BLaER1 treated with 17β-estradiol and CSF1 and Interleukin-3, amounts not matched to agents 10 nM and 100 nM (cell line): ENCODE results near the gene HEPHL1.

Source experiments
- H3K27ac ChIP-seq, 11 experiments: shearing (Covaris generic); formaldehyde crosslinking; 2 replicates each; pipeline ENCODE4 v1.8.1; 2022
- H3K27me3 ChIP-seq, 11 experiments: shearing (Covaris generic); formaldehyde crosslinking; 2 replicates each; pipeline ENCODE4 v1.8.1; 2022
- H3K36me3 ChIP-seq, 11 experiments: shearing (Covaris generic); formaldehyde crosslinking; 2 replicates each; pipeline ENCODE4 v1.8.1; 2022
- H3K4me1 ChIP-seq, 10 experiments: shearing (Covaris generic); formaldehyde crosslinking; 2 replicates each; pipeline ENCODE4 v1.8.1; 2022
- H3K4me2 ChIP-seq, 11 experiments: shearing (Covaris generic); formaldehyde crosslinking; 2 replicates each; pipeline ENCODE4 v1.8.1; 2022
- H3K4me3 ChIP-seq, 10 experiments: shearing (Covaris generic); formaldehyde crosslinking; 2 replicates each; pipeline ENCODE4 v1.8.1; 2022
- H3K9ac ChIP-seq, 11 experiments: shearing (Covaris generic); formaldehyde crosslinking; 2 replicates each; pipeline ENCODE4 v1.8.1; 2022
- H3K9me3 ChIP-seq, 11 experiments: shearing (Covaris generic); formaldehyde crosslinking; replicated peaks in 1 of 11; 2 replicates each; pipeline ENCODE4 v1.8.1; 2022
- H4K20me1 ChIP-seq, 11 experiments: shearing (Covaris generic); formaldehyde crosslinking; 2 replicates each; pipeline ENCODE4 v1.8.1; 2022
- Cebpa-rat ChIP-seq, 11 experiments: shearing (Covaris generic); IDR thresholded peaks; 2 replicates each; pipeline ENCODE4 v1.8.1; 2022

HEPHL1 gene

GRCh38 chr11:93984936-93985335, 36.2 kb upstream of the HEPHL1 start:
- H3K4me1 ChIP-seq, result no peaks in the 10 kb centered on the region
- no peak overlapping the region for H3K4me2 ChIP-seq
- TF ChIP-seq Cebpa-rat (IDR thresholded peaks at IDR 0.05), result no peak
- H3K27me3 ChIP-seq, result no peaks in the 10 kb centered on the region
- H3K36me3 ChIP-seq, result no peaks in the 10 kb centered on the region
- H3K9ac ChIP-seq, result no peak overlapping the region
- no peaks in the 10 kb centered on the region for H4K20me1 ChIP-seq
- H3K9me3 ChIP-seq, result no peaks in the 10 kb centered on the region
- H3K4me3 ChIP-seq, result no peak overlapping the region
- no peak overlapping the region for H3K27ac ChIP-seq

GRCh38 chr11:93986716-93987115, 34.4 kb upstream of the HEPHL1 start:
- Histone ChIP-seq H3K9ac (no peak overlapping the region), H4K20me1 (no peaks in the 10 kb centered on the region), H3K4me1 (no peaks in the 10 kb centered on the region), H3K27ac (no peak overlapping the region), H3K27me3 (no peaks in the 10 kb centered on the region), H3K4me3 (no peak overlapping the region), H3K4me2 (no peak overlapping the region), H3K9me3 (peaks cover 0 to 4% (median 2%) of the 10 kb centered on the region in 11 experiments; a peak in 13 of 22 replicates), H3K36me3 (no peaks in the 10 kb centered on the region)
- TF ChIP-seq Cebpa-rat (IDR thresholded peaks at IDR 0.05), result no peak

- Histone ChIP-seq H4K20me1 (no peaks in the 10 kb centered on the region), H3K4me1 (no peaks in the 10 kb centered on the region), H3K4me2 (no peak overlapping the region), H3K27ac (no peak overlapping the region), H3K36me3 (no peaks in the 10 kb centered on the region), H3K4me3 (no peak overlapping the region), H3K27me3 (no peaks in the 10 kb centered on the region), H3K9me3 (peaks cover 15 to 22% (median 20%) of the 10 kb centered on the region in 11 experiments), H3K9ac (no peak overlapping the region)
- no peak for TF ChIP-seq Cebpa-rat (IDR thresholded peaks at IDR 0.05)
Measured at GRCh38 chr11:93988455-93988854, 32.7 kb upstream of the HEPHL1 start.

- no peaks in the 10 kb centered on the region for H4K20me1 ChIP-seq
- H3K4me1 ChIP-seq, result no peaks in the 10 kb centered on the region
- no peak overlapping the region for H3K27ac ChIP-seq
- no peak for TF ChIP-seq Cebpa-rat (IDR thresholded peaks at IDR 0.05)
- no peak overlapping the region for H3K4me3 ChIP-seq
- H3K4me2 ChIP-seq, result no peak overlapping the region
- H3K36me3 ChIP-seq, result no peaks in the 10 kb centered on the region
- no peaks in the 10 kb centered on the region for H3K27me3 ChIP-seq
- peaks cover 19 to 26% (median 24%) of the 10 kb centered on the region in 11 experiments for H3K9me3 ChIP-seq
- H3K9ac ChIP-seq, result no peak overlapping the region
Measured at GRCh38 chr11:93988912-93989311, 32.2 kb upstream of the HEPHL1 start.

- no peak for TF ChIP-seq Cebpa-rat (IDR thresholded peaks at IDR 0.05)
- Histone ChIP-seq H3K9ac (no peak overlapping the region), H3K27me3 (no peaks in the 10 kb centered on the region), H3K4me1 (no peaks in the 10 kb centered on the region), H3K4me3 (no peak overlapping the region), H3K27ac (no peak overlapping the region), H3K9me3 (peaks cover 31 to 57% (median 41%) of the 10 kb centered on the region in 11 experiments), H4K20me1 (no peaks in the 10 kb centered on the region), H3K36me3 (no peaks in the 10 kb centered on the region), H3K4me2 (no peak overlapping the region)
Measured at GRCh38 chr11:93993747-93994146, 27.4 kb upstream of the HEPHL1 start.

- Histone ChIP-seq H3K4me2 (no peak overlapping the region), H3K27ac (no peak overlapping the region), H3K4me3 (no peak overlapping the region), H3K27me3 (no peaks in the 10 kb centered on the region), H3K9ac (no peak overlapping the region), H3K36me3 (no peaks in the 10 kb centered on the region), H4K20me1 (no peaks in the 10 kb centered on the region), H3K4me1 (no peaks in the 10 kb centered on the region), H3K9me3 (peaks cover 19 to 44% (median 28%) of the 10 kb centered on the region in 11 experiments)
- TF ChIP-seq Cebpa-rat (IDR thresholded peaks at IDR 0.05), result no peak
Measured at GRCh38 chr11:93997741-93998140, 23.4 kb upstream of the HEPHL1 start.

- no peak overlapping the region for H3K27ac ChIP-seq
- H3K4me1 ChIP-seq, result no peaks in the 10 kb centered on the region
- H3K36me3 ChIP-seq, result no peaks in the 10 kb centered on the region
- no peaks in the 10 kb centered on the region for H3K27me3 ChIP-seq
- no peak for TF ChIP-seq Cebpa-rat (IDR thresholded peaks at IDR 0.05)
- H3K4me2 ChIP-seq, result no peak overlapping the region
- no peaks in the 10 kb centered on the region for H4K20me1 ChIP-seq
- H3K9me3 ChIP-seq, result peaks cover 0 to 21% (median 6%) of the 10 kb centered on the region in 11 experiments; a peak in 14 of 22 replicates
- H3K9ac ChIP-seq, result no peak overlapping the region
- H3K4me3 ChIP-seq, result no peak overlapping the region
Measured at GRCh38 chr11:94000659-94001058, 20.5 kb upstream of the HEPHL1 start.

GRCh38 chr11:94002226-94002625, 18.9 kb upstream of the HEPHL1 start:
- no peak overlapping the region for H3K9ac ChIP-seq
- no peak for TF ChIP-seq Cebpa-rat (IDR thresholded peaks at IDR 0.05)
- no peaks in the 10 kb centered on the region for H3K4me1 ChIP-seq

GRCh38 chr11:94007426-94007825, 13.7 kb upstream of the HEPHL1 start:
- TF ChIP-seq Cebpa-rat (IDR thresholded peaks at IDR 0.05), result no peak
- no peaks in the 10 kb centered on the region for H3K27me3 ChIP-seq
- no peaks in the 10 kb centered on the region for H3K9me3 ChIP-seq
- no peak overlapping the region for H3K27ac ChIP-seq
- H4K20me1 ChIP-seq, result no peaks in the 10 kb centered on the region
- no peak overlapping the region for H3K4me3 ChIP-seq
- H3K36me3 ChIP-seq, result no peaks in the 10 kb centered on the region
- H3K9ac ChIP-seq, result no peak overlapping the region
- no peaks in the 10 kb centered on the region for H3K4me1 ChIP-seq
- H3K4me2 ChIP-seq, result no peak overlapping the region

More at GRCh38 chr11:94002226-94002625, 18.9 kb upstream of the HEPHL1 start:
- no peaks in the 10 kb centered on the region for H3K36me3 ChIP-seq
- no peak overlapping the region for H3K27ac ChIP-seq
- no peaks in the 10 kb centered on the region for H3K27me3 ChIP-seq
- H4K20me1 ChIP-seq, result no peaks in the 10 kb centered on the region
- peaks cover 0 to 8% (median 5%) of the 10 kb centered on the region in 11 experiments; a peak in 5 of 22 replicates for H3K9me3 ChIP-seq
- no peak overlapping the region for H3K4me2 ChIP-seq
- H3K4me3 ChIP-seq, result no peak overlapping the region

- Histone ChIP-seq H3K9me3 (no peaks in the 10 kb centered on the region), H4K20me1 (no peaks in the 10 kb centered on the region), H3K27ac (no peak overlapping the region), H3K4me1 (no peaks in the 10 kb centered on the region), H3K36me3 (no peaks in the 10 kb centered on the region), H3K4me2 (no peak overlapping the region), H3K4me3 (no peak overlapping the region), H3K9ac (no peak overlapping the region), H3K27me3 (no peaks in the 10 kb centered on the region)
- TF ChIP-seq Cebpa-rat (IDR thresholded peaks at IDR 0.05), result no peak
Measured at GRCh38 chr11:94007906-94008305, 13.2 kb upstream of the HEPHL1 start.
